B cell (primary cell): Measurements from ENCODE around the gene MYRIP. TPM values are rescaled to one million over a fixed set of nuclear protein-coding genes. Genes with fewer than 3 reads are reported as not detected.

Experiments
- ATAC-seq: fragments of 200-7000 bp; cut with Tn5 transposase; one replicate; pipeline ENCODE4 v1.10.0; 2021; ENCODE audit warnings: low read depth, mild to moderate bottlenecking, moderate number of reproducible peaks, moderate library complexity
- CTCF ChIA-PET: fragments of 350-600 bp; sonication (Branson Sonifier 250); formaldehyde crosslinking; loops from one replicate; lab custom pipeline; 2021; ENCODE audit warnings: antibody characterized with exemption, inconsistent platforms; lab: Charles Lee
- POLR2A ChIA-PET: fragments of 350-600 bp; sonication (Branson Sonifier 250); formaldehyde crosslinking; loops from one replicate; lab custom pipeline; 2021; ENCODE audit warnings: antibody characterized with exemption; lab: Charles Lee
- DNase-seq: peaks from one replicate; pipeline ENCODE4 v3.0.0; 2013
- H2AFZ ChIP-seq: 2 replicates; pipeline ENCODE4 v1.6.1; 2012; ENCODE audit warnings: mild to moderate bottlenecking, low read depth, low read length; ENCODE audit not compliant: insufficient read depth, poor library complexity, severe bottlenecking
- H3K27ac ChIP-seq, 2 donors: 1 replicate in 1 of 2; 2 replicates in 1 of 2; pipeline ENCODE4 v1.5.1; 2012 to 2013; ENCODE audit warnings: low read length in 2 of 2, mild to moderate bottlenecking in 2 of 2, moderate library complexity in 1 of 2
- H3K27me3 ChIP-seq, 4 experiments: fragments of 200-600 bp in 1 of 4; sonication (generic) in 1 of 4; replicated peaks in 1 of 4; 1 replicate in 2 of 4; 2 replicates in 2 of 4; pipeline versions ENCODE4 v1.6.1 to v1.7.0; 2013 to 2016; ENCODE audit warnings: low read length in 3 of 4, mild to moderate bottlenecking in 2 of 4, mixed read lengths in 1 of 4, moderate library complexity in 1 of 4; ENCODE audit not compliant: insufficient read depth in 4 of 4, control insufficient read depth in 3 of 4; ENCODE audit errors: control extremely low read depth in 1 of 4
- H3K36me3 ChIP-seq, 2 experiments: replicated peaks in 1 of 2; 1 replicate in 1 of 2; 2 replicates in 1 of 2; pipeline versions ENCODE4 v1.6.1 to v1.7.1; 2013; ENCODE audit warnings: low read length in 1 of 2; ENCODE audit not compliant: insufficient read depth in 2 of 2, control insufficient read depth in 1 of 2; ENCODE audit errors: control extremely low read depth in 1 of 2, extremely low read depth in 1 of 2
- H3K4me1 ChIP-seq, 2 donors: fragments of 200-600 bp in 1 of 2; sonication (generic) in 1 of 2; 1 replicate in 1 of 2; 2 replicates in 1 of 2; pipeline versions ENCODE4 v1.5.1 to v1.6.1; 2013 to 2017; ENCODE audit warnings: low read length in 2 of 2; ENCODE audit not compliant: control insufficient read depth in 2 of 2, insufficient read depth in 2 of 2
- H3K4me2 ChIP-seq: replicated peaks from 2 replicates; pipeline ENCODE3; 2012; ENCODE audit warnings: mild to moderate bottlenecking, low read depth, low read length; ENCODE audit not compliant: poor library complexity, severe bottlenecking
- H3K4me3 ChIP-seq, 5 experiments: fragments of 200-600 bp in 1 of 5; sonication (generic) in 1 of 5; 1 replicate in 3 of 5; 2 replicates in 2 of 5; pipeline versions ENCODE4 v1.5.1 to v1.7.0; 2011 to 2016; ENCODE audit warnings: low read length in 4 of 5, mild to moderate bottlenecking in 4 of 5, low read depth in 2 of 5, control low read depth in 1 of 5, moderate library complexity in 1 of 5; ENCODE audit not compliant: insufficient read depth in 1 of 5; ENCODE audit errors: control extremely low read depth in 1 of 5, extremely low read depth in 1 of 5
- H3K79me2 ChIP-seq: fragments of 200-600 bp; sonication (generic); one replicate; pipeline ENCODE4 v1.6.0; 2016; ENCODE audit warnings: low read length; ENCODE audit not compliant: control insufficient read depth, insufficient read depth
- H3K9ac ChIP-seq: fragments of 200-600 bp; sonication (generic); 2 replicates; pipeline ENCODE4 v1.6.1; 2017; ENCODE audit warnings: mild to moderate bottlenecking, low read length, moderate library complexity
- H3K9me3 ChIP-seq, 3 donors: one replicate each; pipeline versions ENCODE4 v1.6.1 to v1.7.1; 2013; ENCODE audit warnings: low read length in 2 of 3; ENCODE audit not compliant: control insufficient read depth in 2 of 3, insufficient read depth in 1 of 3; ENCODE audit errors: control extremely low read depth in 1 of 3
- H4K20me1 ChIP-seq: 2 replicates; pipeline ENCODE4 v1.6.0; 2012; ENCODE audit warnings: mild to moderate bottlenecking, low read length; ENCODE audit not compliant: insufficient read depth, control insufficient read depth, poor library complexity, severe bottlenecking
- H3K27ac Mint-ChIP-seq: one replicate; pipeline ENCODE4 v1.8.0; 2021; ENCODE audit warnings: mixed read lengths
- H3K27me3 Mint-ChIP-seq: one replicate; pipeline ENCODE4 v1.8.0; 2021; ENCODE audit warnings: mixed read lengths
- H3K4me1 Mint-ChIP-seq: one replicate; pipeline ENCODE4 v1.8.0; 2021; ENCODE audit warnings: mixed read lengths
- H3K4me3 Mint-ChIP-seq: one replicate; pipeline ENCODE4 v1.8.0; 2021; ENCODE audit warnings: mixed read lengths
- H3K9me3 Mint-ChIP-seq: one replicate; pipeline ENCODE4 v1.8.0; 2022; ENCODE audit warnings: mixed read lengths; ENCODE audit not compliant: insufficient read depth
- EZH2 ChIP-seq: IDR thresholded peaks from 2 replicates; pipeline ENCODE4 v1.6.1; 2012; ENCODE audit warnings: borderline replicate concordance, low read depth, mild to moderate bottlenecking, moderate library complexity, low read length; ENCODE audit not compliant: insufficient read depth, poor library complexity, severe bottlenecking
- WGBS: methylation state at CpG from one replicate; pipeline ENCODE4 v1.1.5; 2013; ENCODE audit warnings: missing lambda C conversion rate; ENCODE audit not compliant: insufficient coverage; 5-methylcytosine and 5-hydroxymethylcytosine counted together
- intact Hi-C: fragments of 100-400 bp; cut with micrococcal nuclease; formaldehyde crosslinking; loops from one replicate; pipeline ENCODE4 v1.10.0; 2022
- polyA plus RNA-seq: library from polyadenylated mRNA; depleted of rRNA; stranded (reverse); fragments of >200 nt; gene quantifications from 2 replicates; pipeline ENCODE4 v1.2.3, GENCODE V29; 2012
- total RNA-seq, 2 donors: library from RNA; stranded (reverse); fragments of 120-200 nt in 1 of 2; gene quantifications; 1 replicate in 1 of 2; 2 replicates in 1 of 2; pipeline versions ENCODE4 v1.2.3 to v1.2.4, GENCODE V29; 2013 to 2022
- TF ChIP-seq, protein P1 (sequence below): fragments of 200-600 bp; IDR thresholded peaks from one replicate; pipeline ENCODE4 v1.8.0; 2022; ENCODE audit warnings: antibody characterized with exemption, mild to moderate bottlenecking

Gene MYRIP
- total and polyA plus RNA-seq, 2 donors (not counting 1 experiment from before 2014, with no cell fraction given), result 0.03 to 0.10 TPM

DNA sequence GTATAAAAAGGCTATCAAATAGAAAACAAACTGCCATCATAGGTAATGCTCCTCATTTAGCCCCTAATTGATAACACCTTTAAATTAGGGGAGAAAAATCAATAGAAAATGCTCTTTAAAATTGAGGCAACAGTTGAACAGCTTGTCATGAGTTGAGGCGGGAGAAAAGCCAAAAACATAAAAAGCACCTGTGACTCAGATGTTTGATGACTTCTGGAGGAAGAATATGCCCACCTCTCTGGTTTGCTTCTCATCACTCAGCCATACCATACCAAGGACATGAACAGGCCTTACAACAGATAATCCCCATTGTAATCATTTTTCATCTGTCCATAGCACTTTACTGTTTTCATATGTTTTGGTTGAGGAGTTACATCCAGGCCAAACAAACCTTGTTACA lies 246.0 kb downstream of the MYRIP start:
- intact Hi-C loops, result no loop called here
- Histone ChIP-seq H3K4me2 (no peak overlapping the region), H3K27ac (no peak overlapping the region), H3K36me3 (no peaks in the 10 kb centered on the region), H4K20me1 (no peaks in the 10 kb centered on the region), H3K27me3 (no peaks in the 10 kb centered on the region), H3K9me3 (no peaks in the 10 kb centered on the region), H3K4me1 (no peaks in the 10 kb centered on the region), H3K79me2 (no peaks in the 10 kb centered on the region), H3K9ac (no peak overlapping the region), H2AFZ (no peak overlapping the region), H3K4me3 (no peak overlapping the region)
- TF ChIP-seq, protein P1, sequence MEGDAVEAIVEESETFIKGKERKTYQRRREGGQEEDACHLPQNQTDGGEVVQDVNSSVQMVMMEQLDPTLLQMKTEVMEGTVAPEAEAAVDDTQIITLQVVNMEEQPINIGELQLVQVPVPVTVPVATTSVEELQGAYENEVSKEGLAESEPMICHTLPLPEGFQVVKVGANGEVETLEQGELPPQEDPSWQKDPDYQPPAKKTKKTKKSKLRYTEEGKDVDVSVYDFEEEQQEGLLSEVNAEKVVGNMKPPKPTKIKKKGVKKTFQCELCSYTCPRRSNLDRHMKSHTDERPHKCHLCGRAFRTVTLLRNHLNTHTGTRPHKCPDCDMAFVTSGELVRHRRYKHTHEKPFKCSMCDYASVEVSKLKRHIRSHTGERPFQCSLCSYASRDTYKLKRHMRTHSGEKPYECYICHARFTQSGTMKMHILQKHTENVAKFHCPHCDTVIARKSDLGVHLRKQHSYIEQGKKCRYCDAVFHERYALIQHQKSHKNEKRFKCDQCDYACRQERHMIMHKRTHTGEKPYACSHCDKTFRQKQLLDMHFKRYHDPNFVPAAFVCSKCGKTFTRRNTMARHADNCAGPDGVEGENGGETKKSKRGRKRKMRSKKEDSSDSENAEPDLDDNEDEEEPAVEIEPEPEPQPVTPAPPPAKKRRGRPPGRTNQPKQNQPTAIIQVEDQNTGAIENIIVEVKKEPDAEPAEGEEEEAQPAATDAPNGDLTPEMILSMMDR, result no peak
- TF ChIP-seq EZH2, result no peak
- DNase-seq, result no peak
- no peak overlapping the region for H3K4me3 Mint-ChIP-seq
- peaks cover 5% of the 10 kb centered on the region for H3K27me3 Mint-ChIP-seq
- no CpG with 5 or more reads among the region's 1 CpG for WGBS
- ChIA-PET POLR2A (no interaction called here), CTCF (no interaction called here)
- ATAC-seq, result no peak
- peaks cover 8% of the 10 kb centered on the region for H3K9me3 Mint-ChIP-seq
- H3K4me1 Mint-ChIP-seq, result no peaks in the 10 kb centered on the region
- H3K27ac Mint-ChIP-seq, result no peak overlapping the region

DNA sequence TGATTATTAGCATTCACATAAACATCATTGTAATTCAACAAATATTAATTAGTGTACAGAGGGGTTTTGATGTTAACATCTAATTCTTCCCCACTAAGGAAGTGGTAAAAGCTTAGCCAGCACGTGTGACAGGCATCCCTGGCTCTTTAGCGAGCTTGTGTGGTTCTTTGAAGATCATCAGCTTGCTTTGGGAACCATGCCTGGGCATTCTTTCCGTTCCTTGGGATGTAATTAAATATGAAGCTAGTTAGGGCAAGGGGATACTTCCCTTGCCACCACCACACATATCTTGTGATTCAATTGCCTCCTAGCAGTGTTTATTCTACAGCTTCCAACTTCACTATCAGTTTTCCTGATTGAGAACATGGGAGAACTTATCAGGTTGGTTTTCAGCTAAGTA lies 246.5 kb downstream of the MYRIP start:
- peaks cover 2% of the 10 kb centered on the region for H3K9me3 Mint-ChIP-seq
- WGBS, result no CpG with 5 or more reads among the region's 3 CpGs
- no peak overlapping the region for H2AFZ ChIP-seq
- no peak overlapping the region for H3K4me3 ChIP-seq
- ATAC-seq (no peak), DNase-seq (no peak)
- intact Hi-C loops, result no loop called here
- no peaks in the 10 kb centered on the region for H4K20me1 ChIP-seq
- no peak overlapping the region for H3K9ac ChIP-seq
- no peak overlapping the region for H3K4me3 Mint-ChIP-seq
- H3K79me2 ChIP-seq, result no peaks in the 10 kb centered on the region
- no peaks in the 10 kb centered on the region for H3K36me3 ChIP-seq
- ChIA-PET CTCF (no interaction called here), POLR2A (no interaction called here)
- H3K9me3 ChIP-seq, result no peaks in the 10 kb centered on the region
- no peak overlapping the region for H3K27ac Mint-ChIP-seq
- no peak overlapping the region for H3K27ac ChIP-seq
- TF ChIP-seq, protein P1, result no peak
- TF ChIP-seq EZH2, result no peak
- H3K4me1 Mint-ChIP-seq, result no peaks in the 10 kb centered on the region
- no peaks in the 10 kb centered on the region for H3K4me1 ChIP-seq
- no peak overlapping the region for H3K4me2 ChIP-seq
- peaks cover 5% of the 10 kb centered on the region for H3K27me3 Mint-ChIP-seq
- H3K27me3 ChIP-seq, result no peaks in the 10 kb centered on the region
